Frontal cortex (tissue), 4 donors: ENCODE data around the gene MAN1C1. TPM values are rescaled to one million over a fixed set of nuclear protein-coding genes. Genes with fewer than 3 reads are reported as not detected.
"Not testable (repeated sequence)": the region's sequence is repeated elsewhere in the genome, so short reads cannot be mapped to it uniquely, and the experiment has no call there.

Source experiments
- DNase-seq, 2 donors: peaks; one replicate each; pipeline ENCODE4 v3.0.0; 2012; ENCODE audit warnings: low spot score in 2 of 2
- FAIRE-seq: peaks from 2 replicates; lab custom pipeline; 2012; peaks lifted over from hg19 to GRCh38; lab: Jason Lieb, UNC
- total RNA-seq: library from RNA; depleted of rRNA; stranded (reverse); fragments of >200 nt; gene quantifications from one replicate; pipeline ENCODE4 v1.2.3, GENCODE V29; 2014
- donor health status: control.
- donor health status: control.
- donor health status: control.

MAN1C1 gene
- total RNA-seq, 1 donor from 2014 or later = 5.3 TPM

DNA sequence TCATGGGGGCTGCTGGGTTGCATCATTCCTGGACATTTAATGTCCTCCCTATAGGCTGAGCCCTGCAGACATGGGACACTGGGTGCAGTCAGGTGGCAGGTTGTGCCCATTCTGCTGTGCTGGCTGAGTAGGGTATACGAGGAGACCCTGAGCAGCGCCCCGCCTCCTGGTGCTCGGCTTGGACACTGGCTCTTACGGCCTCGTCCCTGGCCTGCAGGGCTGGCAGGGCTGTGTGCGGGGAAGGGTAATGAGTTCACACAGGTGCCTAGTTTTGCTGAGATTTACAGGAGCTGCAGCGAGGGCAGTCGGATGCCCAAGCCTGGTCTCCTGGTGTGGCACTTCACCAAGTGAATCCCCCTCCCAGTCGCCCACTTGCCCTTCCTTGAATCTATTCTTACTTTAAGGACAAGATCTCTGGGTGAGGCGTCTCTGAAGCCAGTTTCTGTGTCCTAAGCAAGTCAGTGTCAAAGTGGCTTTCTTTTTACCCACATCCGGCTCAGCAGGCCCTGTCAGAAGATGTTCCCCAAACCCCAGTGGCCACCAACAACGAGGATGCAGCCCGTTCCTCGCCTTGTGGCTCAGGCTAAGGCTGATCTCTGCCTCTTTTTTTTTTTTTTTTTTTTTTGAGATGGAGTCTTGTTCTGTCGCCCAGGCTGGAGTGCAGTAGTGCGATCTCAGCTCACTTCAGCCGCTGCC lies 73.2 kb downstream of the MAN1C1 start:
- no peak for DNase-seq
- no peak for FAIRE-seq

DNA sequence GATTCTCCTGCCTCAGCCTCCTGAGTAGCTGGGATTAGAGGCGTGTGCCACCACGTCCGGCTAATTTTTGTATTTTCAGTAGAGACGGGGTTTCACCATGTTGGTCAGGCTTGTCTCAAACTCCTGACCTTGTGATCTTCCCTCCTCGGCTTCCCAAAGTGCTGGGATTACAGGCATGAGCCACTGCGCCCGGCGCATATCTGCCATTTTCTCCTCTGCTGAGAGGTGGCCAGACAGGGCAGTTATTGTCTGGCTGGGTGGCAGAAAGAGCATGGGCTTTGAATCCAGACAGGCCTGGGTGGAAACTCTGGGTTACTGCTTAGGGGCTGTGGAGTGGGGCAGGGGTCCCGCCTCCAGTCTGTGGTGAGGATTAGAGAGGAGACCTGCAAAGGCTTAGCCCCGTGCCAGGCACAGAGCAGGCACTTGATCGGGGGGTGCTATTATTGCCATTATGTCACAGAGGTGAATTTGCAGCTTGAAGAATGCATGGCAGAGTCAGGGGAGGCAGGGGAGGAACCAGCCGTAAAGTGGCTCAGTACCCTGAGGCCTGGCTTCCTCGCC lies 73.9 kb downstream of the MAN1C1 start:
- FAIRE-seq = no peak
- DNase-seq = no peak

DNA sequence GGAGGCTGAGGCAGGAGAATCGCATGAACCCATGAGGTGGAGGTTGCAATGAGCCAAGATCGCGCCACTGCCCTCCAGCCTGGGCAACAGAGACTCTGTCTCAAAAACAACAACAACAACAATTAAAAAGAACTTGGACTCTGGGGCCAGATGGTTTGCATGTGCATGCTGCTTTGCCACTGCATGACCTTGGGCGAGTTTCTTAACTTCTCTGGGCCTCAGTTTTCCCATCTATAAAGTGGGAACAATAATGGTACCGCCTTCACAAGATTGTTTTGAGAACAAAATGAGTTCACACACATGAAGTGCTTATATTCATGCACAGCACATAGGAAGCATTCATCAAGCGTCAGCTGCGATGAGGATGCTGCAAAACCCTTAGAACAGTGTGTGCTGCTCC lies 74.6 kb downstream of the MAN1C1 start:
- DNase-seq (no peak), FAIRE-seq (no peak)

DNA sequence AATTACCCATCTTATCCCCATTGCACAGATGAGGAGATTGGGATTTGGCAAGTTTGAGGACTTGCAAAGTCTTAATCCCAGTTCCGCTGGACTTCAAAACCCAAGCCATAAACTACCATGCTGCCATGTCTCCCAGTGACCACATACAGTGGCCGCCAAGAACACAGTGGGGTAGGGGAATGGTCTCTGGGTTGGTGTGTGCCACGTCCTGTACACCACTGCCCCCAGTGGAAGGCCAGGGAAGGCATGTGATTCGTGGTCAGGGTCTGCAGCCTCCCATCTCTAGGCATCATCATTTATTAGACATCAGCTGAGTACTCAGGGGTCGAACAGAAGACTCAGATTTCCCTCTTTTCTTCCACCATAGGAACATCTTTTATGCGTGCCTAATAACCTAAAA lies 76.0 kb downstream of the MAN1C1 start:
- FAIRE-seq = no peak

DNA sequence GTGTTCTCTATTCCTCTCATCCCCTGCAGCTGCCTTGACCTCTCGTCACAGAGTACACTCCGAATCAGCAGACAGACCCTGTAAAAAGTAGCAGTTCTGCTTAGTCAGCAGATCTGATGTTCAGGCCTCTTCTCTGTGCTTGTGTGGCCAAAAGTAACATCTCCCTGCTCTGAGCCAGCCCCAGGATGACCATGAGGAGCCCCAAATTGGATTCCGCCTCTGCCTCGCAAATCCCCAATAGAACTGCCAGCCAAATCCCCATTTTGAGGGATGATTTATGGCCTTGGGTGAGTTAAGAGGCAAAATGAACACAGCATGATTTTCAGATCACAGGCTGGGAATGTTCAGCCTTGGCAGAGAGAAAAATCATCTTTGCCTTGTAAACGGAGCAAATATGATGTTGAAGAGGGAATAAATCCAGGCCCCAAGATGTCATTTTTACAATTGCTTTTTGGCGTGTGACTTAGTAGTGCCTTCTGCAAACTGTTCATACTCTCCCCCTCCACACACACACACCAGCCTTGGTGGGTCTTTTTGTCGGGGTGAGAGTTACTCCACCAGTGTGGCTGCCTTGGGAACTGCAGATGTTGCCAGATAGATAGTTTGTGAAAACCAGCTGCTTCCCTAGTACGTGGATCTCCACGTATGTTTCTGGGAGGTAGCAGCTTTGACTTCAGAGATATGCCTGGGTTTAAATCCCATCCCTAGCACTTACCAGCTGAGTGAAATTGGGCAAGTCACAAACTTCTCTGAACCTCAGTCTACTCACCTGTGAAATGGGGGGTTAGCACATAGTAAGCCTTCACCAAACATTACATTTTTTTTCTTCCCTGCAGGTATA lies 77.8 kb downstream of the MAN1C1 start:
- no peak for FAIRE-seq
- DNase-seq = no peak

More for the DNA sequence above, 76.0 kb downstream of the MAN1C1 start:
- DNase-seq = no peak

DNA sequence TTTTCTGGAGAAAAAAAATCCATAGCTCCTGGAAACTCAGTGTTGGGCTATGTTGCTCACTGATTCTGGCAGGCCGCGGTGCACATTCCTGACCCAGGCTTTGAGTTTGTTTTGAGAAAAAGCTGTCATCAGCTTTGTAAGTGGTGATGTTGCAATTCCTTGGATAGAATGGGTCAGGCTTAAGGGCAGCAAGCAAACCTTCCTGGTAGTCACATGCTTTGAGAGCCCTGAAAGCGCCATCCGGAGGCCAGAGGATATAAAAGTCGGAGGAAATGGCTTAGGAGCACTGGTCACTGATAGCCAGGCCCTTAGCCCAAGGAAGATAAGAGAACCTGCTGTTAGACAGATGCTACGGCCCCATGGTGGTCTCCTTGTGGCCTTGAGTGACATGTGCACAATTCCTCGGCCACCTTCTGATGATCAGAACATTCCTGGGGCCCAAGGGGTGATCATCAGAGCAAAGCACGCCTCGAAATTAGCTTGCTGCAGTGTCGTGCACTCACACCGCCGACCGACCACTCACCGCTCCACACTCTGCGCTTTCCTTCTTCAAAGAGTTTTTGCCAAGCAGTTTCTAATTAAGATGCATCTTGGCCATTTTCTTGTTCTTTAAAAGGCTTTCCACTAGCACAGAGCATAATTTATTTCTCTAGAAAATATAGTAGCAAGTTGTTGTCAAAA lies 78.6 kb downstream of the MAN1C1 start:
- DNase-seq (no peak), FAIRE-seq (no peak)

DNA sequence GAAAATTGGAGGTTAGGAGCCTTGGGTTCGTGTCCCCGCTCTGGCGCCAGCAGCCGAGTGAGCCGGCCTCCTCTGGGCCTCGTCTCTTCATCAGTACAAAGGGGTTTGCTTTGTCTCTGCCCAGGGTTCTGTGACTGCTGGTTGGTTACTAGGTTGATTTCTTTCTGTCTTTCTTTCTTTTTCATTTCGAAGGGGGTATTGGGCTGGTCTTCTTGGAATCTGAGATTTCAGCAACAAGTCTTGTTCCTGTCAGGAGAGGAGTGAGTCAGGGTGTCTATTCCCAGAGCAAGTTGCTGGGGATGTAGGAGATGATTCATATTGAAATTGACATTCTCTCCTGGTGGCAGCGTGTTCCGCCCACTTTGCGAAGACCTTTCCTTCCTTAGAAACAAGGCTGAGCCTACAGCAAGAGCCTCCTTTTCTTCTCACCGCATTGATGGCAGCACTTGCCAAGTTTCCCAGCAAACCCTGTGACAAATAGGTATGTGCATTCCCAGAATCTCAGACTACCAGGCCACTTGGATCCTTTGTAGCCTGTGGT lies 79.2 kb downstream of the MAN1C1 start:
- FAIRE-seq (no peak), DNase-seq (no peak)

DNA sequence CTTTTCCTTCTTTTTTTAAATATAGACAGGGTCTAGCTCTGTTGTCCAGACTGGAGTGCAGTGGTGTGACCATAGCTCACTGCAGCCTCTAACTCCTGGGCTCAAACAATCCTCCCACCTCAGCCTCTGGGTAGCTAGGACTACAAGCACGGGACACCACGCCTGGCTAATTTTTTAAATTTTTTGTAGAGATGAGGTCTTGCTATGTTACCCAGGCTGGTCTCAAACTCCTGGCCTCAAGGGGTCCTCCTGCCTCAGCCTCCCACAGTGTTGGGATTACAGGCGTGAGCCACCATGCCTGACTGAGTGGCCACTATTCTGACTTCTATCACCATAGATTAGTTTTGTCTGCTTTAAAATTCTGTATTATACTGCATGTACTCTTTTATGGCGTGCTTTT lies 80.1 kb downstream of the MAN1C1 start:
- DNase-seq, FAIRE-seq: not testable (repeated sequence)

DNA sequence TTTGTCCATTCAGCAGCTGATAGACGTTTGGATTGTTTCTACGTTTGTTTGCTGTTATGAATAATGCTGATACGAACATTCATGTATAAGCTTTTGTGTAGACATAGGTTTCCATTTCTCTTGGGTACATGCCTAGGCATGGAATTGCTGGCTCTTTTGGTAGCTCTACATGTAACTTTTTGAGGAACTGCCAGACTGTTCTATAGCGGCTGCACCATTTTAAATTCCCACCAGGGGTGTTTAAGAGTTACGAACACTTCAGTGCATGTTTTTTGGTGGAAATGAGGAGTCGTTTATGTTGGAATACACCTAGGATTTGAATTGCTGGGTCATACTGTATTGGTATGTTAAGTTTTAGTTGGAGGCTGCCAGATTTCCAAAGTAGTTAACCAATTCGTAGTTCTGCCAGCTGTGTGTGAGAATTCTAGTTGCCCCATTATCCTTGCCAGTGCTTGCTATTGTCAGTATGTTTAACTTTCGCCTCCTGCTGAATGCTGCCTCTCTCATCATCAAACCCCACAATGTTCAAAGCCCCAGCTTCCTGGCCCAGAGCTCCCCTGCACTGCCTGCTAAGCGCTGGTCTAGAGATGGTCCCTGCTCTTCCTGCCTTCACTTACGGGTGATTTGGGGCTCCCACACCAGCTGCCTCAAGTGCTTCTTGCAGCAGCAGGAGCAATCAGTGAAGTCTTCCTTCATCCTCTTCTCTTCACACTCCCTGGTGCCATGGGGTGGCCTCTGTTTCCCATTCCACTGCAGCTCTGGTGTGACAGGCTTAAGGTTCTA lies 81.0 kb downstream of the MAN1C1 start:
- no peak for FAIRE-seq
- no peak for DNase-seq

DNA sequence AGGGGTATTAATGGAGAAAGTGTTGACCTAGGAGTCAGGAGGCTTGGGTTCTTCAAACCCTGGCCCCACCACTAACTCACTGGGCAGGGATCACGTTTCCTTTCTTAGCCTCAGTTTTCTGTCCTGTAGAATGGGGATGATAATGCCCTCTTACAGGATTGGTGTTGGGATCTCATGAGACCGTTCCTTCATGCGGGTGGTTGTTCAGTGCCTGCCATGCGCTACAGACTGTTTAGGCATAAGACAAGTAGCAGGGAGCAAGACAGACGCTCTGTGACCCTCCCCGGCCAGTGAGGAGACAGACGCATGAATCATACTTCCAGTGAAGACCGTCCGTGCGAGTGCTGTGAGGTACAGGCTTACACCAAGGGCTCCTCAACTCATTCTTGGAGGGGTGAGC lies 81.7 kb downstream of the MAN1C1 start:
- DNase-seq (no peak), FAIRE-seq (no peak)

GRCh38 chr1:25699059-25699458 lies 82.5 kb downstream of the MAN1C1 start:
- FAIRE-seq = not testable (repeated sequence)

DNA sequence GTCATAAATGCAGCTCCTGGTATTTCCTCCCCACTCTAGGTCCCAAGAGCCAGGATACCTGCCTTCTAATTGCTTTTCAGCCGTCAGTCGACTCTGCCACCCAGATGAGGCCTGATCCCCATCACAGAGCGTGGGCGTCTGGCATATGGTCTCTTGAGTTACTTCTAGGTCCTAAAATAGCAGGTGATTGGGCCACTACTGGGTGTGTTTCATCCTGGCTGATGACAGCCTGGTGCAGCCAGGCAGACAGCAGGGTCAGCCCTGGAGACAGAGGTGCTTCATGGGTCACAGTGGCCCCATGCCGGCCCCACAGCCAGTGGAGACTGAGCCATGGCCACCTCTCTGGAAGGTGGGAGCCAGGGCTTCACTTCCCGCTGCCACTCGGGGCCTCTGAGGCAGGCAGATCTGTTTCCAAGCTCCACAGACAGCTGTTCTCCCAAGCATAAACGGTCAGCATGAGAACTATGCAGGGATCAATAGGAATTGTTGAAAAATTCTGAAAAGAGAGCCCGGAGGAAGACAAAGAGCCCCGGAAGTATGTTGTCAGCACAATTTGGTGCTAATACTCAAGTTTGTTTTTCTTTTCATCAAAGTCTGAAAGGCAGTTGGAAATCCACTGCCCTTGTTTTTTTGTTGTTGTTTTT lies 83.0 kb downstream of the MAN1C1 start:
- FAIRE-seq (no peak), DNase-seq (no peak)

More at GRCh38 chr1:25699059-25699458, 82.5 kb downstream of the MAN1C1 start:
- not testable (repeated sequence) for DNase-seq

- DNase-seq (no peak), FAIRE-seq (no peak)
These were observed 83.5 kb downstream of the MAN1C1 start for GRCh38 chr1:25700144-25700523.

DNA sequence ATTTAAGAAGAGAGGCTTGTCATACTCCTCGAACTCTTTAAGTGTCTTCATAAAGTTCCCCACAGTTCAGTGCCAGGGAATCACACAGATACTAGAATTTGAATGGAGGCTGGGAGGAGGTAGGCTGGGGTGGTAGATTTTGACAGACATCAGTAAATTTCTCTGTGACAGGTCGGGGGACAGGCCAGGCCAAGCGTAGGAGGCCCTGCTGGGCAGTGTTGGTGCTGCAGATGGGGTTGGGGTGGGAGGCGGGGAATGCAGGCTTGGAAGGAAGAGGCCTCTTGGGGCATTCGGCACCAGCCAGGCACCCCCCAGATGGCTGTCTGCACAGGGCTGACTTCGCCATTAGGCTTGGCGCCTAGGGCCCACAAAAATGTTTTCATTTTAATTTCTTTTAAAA lies 84.0 kb downstream of the MAN1C1 start:
- no peak for DNase-seq
- no peak for FAIRE-seq

- FAIRE-seq (no peak), DNase-seq (no peak)
These were observed 84.6 kb downstream of the MAN1C1 start for GRCh38 chr1:25701030-25701785.

DNA sequence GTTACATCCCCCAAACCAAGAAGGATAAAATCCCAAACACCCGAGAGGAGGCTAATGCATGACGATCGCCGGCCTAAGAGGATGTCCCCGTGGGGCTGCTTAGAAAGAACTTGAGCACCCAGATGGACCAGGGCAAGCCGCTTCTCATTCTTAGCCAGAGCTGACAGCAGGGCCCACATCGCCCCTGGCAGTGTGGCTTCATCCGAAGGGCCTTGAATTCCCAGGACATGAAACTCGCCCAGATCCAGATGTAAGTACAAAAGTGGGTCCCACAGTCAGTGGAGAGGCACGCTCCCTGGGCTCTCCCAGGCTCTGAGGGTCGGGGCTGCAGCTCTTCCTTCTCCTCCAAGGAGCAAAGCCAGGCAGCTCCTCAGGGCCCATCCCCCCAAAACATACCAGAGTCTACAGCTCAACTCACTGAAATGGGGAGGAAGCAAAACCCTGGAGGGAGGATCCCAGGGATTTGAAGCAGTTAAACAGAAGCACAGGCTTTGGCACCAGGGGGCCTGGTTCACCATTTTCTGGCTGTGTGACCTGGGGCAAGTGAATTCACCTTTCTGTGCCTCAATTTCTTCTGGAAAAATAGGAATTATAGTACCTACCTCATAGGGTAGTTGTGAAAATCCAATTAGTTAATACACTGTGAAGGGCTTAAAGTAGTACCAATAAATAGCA lies 85.6 kb downstream of the MAN1C1 start:
- no peak for FAIRE-seq
- no peak for DNase-seq

DNA sequence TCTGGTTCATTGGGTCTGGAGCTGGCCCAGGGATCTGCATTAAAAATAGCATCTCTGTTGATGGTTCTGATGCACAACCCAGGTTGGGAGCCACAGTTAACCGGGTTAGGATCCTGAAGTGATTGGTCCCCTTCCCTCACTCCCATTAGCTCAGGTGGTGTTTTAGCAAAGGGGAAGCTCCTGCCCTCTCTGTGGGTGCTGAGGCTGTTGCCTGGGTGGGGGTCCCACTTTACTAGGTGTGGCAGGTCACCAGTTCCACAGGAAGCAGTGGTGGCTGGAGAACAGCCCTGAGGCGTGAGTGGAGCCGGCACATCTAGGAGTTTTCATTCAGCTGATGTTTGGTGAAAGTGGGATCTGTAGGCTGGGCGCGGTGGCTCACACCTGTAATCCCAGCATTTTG lies 86.5 kb downstream of the MAN1C1 start:
- DNase-seq (no peak), FAIRE-seq (no peak)
